GM12878 (cell line): Measurements from ENCODE around the gene GJA1. TPM values are rescaled to one million over a fixed set of nuclear protein-coding genes. Genes with fewer than 3 reads are reported as not detected.
A peak's percentile ranks its signal among the peaks of the same experiment; 100 is the strongest.

Experiments
- ATAC-seq: fragments of 200-7000 bp; cut with Tn5 transposase; 3 replicates; pipeline ENCODE4 v1.9.1; 2020; ENCODE audit warnings: mild to moderate bottlenecking, moderate library complexity
- BruUV-seq: library from RNA; stranded (reverse); fragments of 400-500 nt; replicated peaks from 2 replicates; lab custom pipeline; 2021; lab: Mats Ljungman, UMichigan
- CTCF ChIA-PET: fragments of 300-600 bp; sonication (Branson Sonifier 250); formaldehyde crosslinking; extraction: SDS; loops from one replicate; lab custom pipeline; 2021; ENCODE audit warnings: inconsistent platforms; lab: Yijun Ruan, JAX
- POLR2A ChIA-PET: fragments of 350-600 bp; formaldehyde crosslinking; extraction: SDS; loops from one replicate; lab custom pipeline; 2021; ENCODE audit warnings: inconsistent platforms; lab: Charles Lee
- RAD21 ChIA-PET: fragments of 300-600 bp; sonication (Branson Sonifier 250); formaldehyde crosslinking; loops from one replicate; lab custom pipeline; 2023; ENCODE audit warnings: antibody characterized with exemption; ENCODE audit not compliant: unreplicated experiment; lab: Charles Lee
- SMC1A ChIA-PET: fragments of 300-600 bp; sonication (Branson Sonifier 250); formaldehyde crosslinking; loops from one replicate; lab custom pipeline; 2023; ENCODE audit not compliant: unreplicated experiment, uncharacterized antibody; lab: Charles Lee
- DNase-seq: peaks from one replicate; pipeline ENCODE4 v3.0.0-alpha.2; 2011; ENCODE audit warnings: low read depth, low spot score
- FAIRE-seq: peaks from 3 replicates; lab custom pipeline; 2011; peaks lifted over from hg19 to GRCh38; lab: Jason Lieb, UNC
- H2AFZ ChIP-seq: 2 replicates; pipeline ENCODE4 v1.6.0; 2011; ENCODE audit warnings: low read depth, low read length, control low read depth; ENCODE audit not compliant: control insufficient read depth
- H3K27ac ChIP-seq: 2 replicates; pipeline ENCODE4 v1.5.1; 2011; ENCODE audit warnings: control low read depth; ENCODE audit not compliant: control insufficient read depth, insufficient read depth
- H3K27me3 ChIP-seq, 2 experiments: replicated peaks in 1 of 2; 2 replicates each; pipeline versions ENCODE4 v1.6.0 to v1.6.1; 2011; ENCODE audit warnings: low read length in 1 of 2; ENCODE audit not compliant: control insufficient read depth in 2 of 2, insufficient read depth in 2 of 2
- H3K36me3 ChIP-seq, 2 experiments: 2 replicates each; pipeline ENCODE4 v1.5.1; 2011; ENCODE audit warnings: low read length in 1 of 2; ENCODE audit not compliant: control insufficient read depth in 2 of 2, insufficient read depth in 2 of 2
- H3K4me1 ChIP-seq: 2 replicates; pipeline ENCODE4 v1.6.1; 2011; ENCODE audit warnings: mild to moderate bottlenecking, low read length, moderate library complexity, mixed read lengths; ENCODE audit not compliant: control insufficient read depth, insufficient read depth
- H3K4me2 ChIP-seq: 2 replicates; pipeline ENCODE4 v1.6.0; 2011; ENCODE audit warnings: control low read depth; ENCODE audit not compliant: control insufficient read depth, insufficient read depth
- H3K4me3 ChIP-seq: fragments of 200-600 bp; sonication (generic); 2 replicates; pipeline ENCODE4 v1.5.1; 2016
- H3K79me2 ChIP-seq: 2 replicates; pipeline ENCODE4 v1.6.0; 2011; ENCODE audit warnings: low read length; ENCODE audit not compliant: control insufficient read depth, insufficient read depth
- H3K9ac ChIP-seq: 2 replicates; pipeline ENCODE4 v1.8.0; 2011; ENCODE audit warnings: low read length, control low read depth, mixed read lengths; ENCODE audit not compliant: control insufficient read depth, insufficient read depth
- H3K9me3 ChIP-seq: replicated peaks from 3 replicates; pipeline ENCODE4 v1.5.1; 2011; ENCODE audit warnings: mild to moderate bottlenecking, low read length; ENCODE audit not compliant: control insufficient read depth, insufficient read depth
- H4K20me1 ChIP-seq: 2 replicates; pipeline ENCODE4 v1.6.0; 2011; ENCODE audit not compliant: control insufficient read depth, insufficient read depth
- BHLHE40 ChIP-seq, 2 experiments: fragments of 450-650 bp in 1 of 2; IDR thresholded peaks; 2 replicates each; pipeline ENCODE4 v1.6.1; 2011 to 2017; ENCODE audit warnings: low read depth in 2 of 2, borderline replicate concordance in 1 of 2, improper control_type of control experiment in 1 of 2, low read length in 1 of 2, mild to moderate bottlenecking in 1 of 2
- FOXK2 ChIP-seq: fragments of 450-650 bp; IDR thresholded peaks from 2 replicates; pipeline ENCODE4 v1.6.1; 2017; ENCODE audit warnings: mild to moderate bottlenecking, moderate library complexity
- GABPA ChIP-seq: IDR thresholded peaks from 2 replicates; pipeline ENCODE4 v1.6.1; 2014; ENCODE audit warnings: antibody characterized with exemption, low read depth, mild to moderate bottlenecking, inconsistent platforms
- JUNB ChIP-seq: IDR thresholded peaks from 2 replicates; pipeline ENCODE4 v1.6.1; 2016; ENCODE audit warnings: antibody characterized with exemption, mild to moderate bottlenecking
- MEF2B ChIP-seq: fragments of 450-650 bp; IDR thresholded peaks from 2 replicates; pipeline ENCODE4 v1.6.1; 2018; ENCODE audit warnings: mild to moderate bottlenecking, moderate library complexity; ENCODE audit not compliant: partially characterized antibody, poor library complexity, severe bottlenecking
- MTA2 ChIP-seq: fragments of 450-650 bp; IDR thresholded peaks from 2 replicates; pipeline ENCODE4 v1.6.1; 2016; ENCODE audit warnings: low read depth, mild to moderate bottlenecking, moderate library complexity
- MXI1 ChIP-seq: fragments of 150-350 bp; IDR thresholded peaks from 2 replicates; pipeline ENCODE4 v1.6.1; 2011; ENCODE audit warnings: low read depth, mild to moderate bottlenecking, inconsistent platforms, low read length, improper control_type of control experiment
- NBN ChIP-seq: fragments of 450-650 bp; IDR thresholded peaks from 2 replicates; pipeline ENCODE4 v1.6.1; 2016
- NFXL1 ChIP-seq: fragments of 450-650 bp; IDR thresholded peaks from 2 replicates; pipeline ENCODE4 v1.6.1; 2017; ENCODE audit warnings: antibody characterized with exemption, mild to moderate bottlenecking, borderline replicate concordance
- NFYB ChIP-seq: IDR thresholded peaks from 2 replicates; pipeline ENCODE4 v1.6.1; 2011; ENCODE audit warnings: low read depth, mild to moderate bottlenecking, low read length, improper control_type of control experiment, moderate library complexity; ENCODE audit not compliant: insufficient read depth
- NR2C1 ChIP-seq: fragments of 450-650 bp; IDR thresholded peaks from 2 replicates; pipeline ENCODE4 v1.6.1; 2017; ENCODE audit warnings: antibody characterized with exemption, mild to moderate bottlenecking, moderate library complexity
- RUNX3 ChIP-seq: IDR thresholded peaks from 2 replicates; pipeline ENCODE4 v1.6.1; 2012; ENCODE audit warnings: low read length, inconsistent platforms
- SIN3A ChIP-seq: IDR thresholded peaks from 2 replicates; pipeline ENCODE4 v1.6.1; 2012; ENCODE audit warnings: low read depth, low read length, improper control_type of control experiment
- SIX5 ChIP-seq: IDR thresholded peaks from 2 replicates; pipeline ENCODE4 v1.6.1; 2011; ENCODE audit warnings: mild to moderate bottlenecking, low read depth, low read length, moderate library complexity; ENCODE audit not compliant: severe bottlenecking
- SKIL ChIP-seq: fragments of 450-650 bp; IDR thresholded peaks from 2 replicates; pipeline ENCODE4 v1.6.1; 2017; ENCODE audit warnings: mild to moderate bottlenecking, low read depth, inconsistent platforms; ENCODE audit not compliant: poor library complexity, severe bottlenecking
- ZNF274 ChIP-seq: IDR thresholded peaks from one replicate; pipeline ENCODE4 v1.8.0; 2011; ENCODE audit not compliant: insufficient read length, insufficient read depth
- ZZZ3 ChIP-seq: IDR thresholded peaks from 2 replicates; pipeline ENCODE4 v1.6.1; 2011; ENCODE audit warnings: low read depth; ENCODE audit not compliant: control insufficient read depth, insufficient read length
- WGBS: methylation state at CpG from one replicate; pipeline ENCODE4 v1.1.6; 2016; ENCODE audit warnings: low lambda C conversion rate; ENCODE audit not compliant: insufficient replicate concordance, insufficient coverage; ENCODE audit errors: missing lambda C conversion rate; 5-methylcytosine and 5-hydroxymethylcytosine counted together
- in situ Hi-C: fragments of 300-500 bp; cut with MboI; formaldehyde crosslinking; loops from 9 replicates; pipeline ENCODE4 v1.14.3; 2018; ENCODE audit warnings: mixed read lengths
- intact Hi-C: fragments of 100-400 bp; cut with micrococcal nuclease; formaldehyde crosslinking; loops from one replicate; pipeline ENCODE4 v1.14.2; 2022; ENCODE audit not compliant: unreplicated experiment
- polyA plus RNA-seq, 11 experiments: library from polyadenylated mRNA; depleted of rRNA in 4 of 11; unstranded in 6 of 11; stranded (reverse) in 5 of 11; fragments of >200 nt; fragmentation: Nextera tagmentation in 4 of 11; fragmentation: Illumina TruSeq in 1 of 11; extraction: Ambion mirVana in 4 of 11; extraction: Trizol in 1 of 11; gene quantifications; 1 replicate in 1 of 11; 2 replicates in 10 of 11; pipeline versions ENCODE4 v1.2.1 to v1.2.3, GENCODE V29; 2011 to 2016; ENCODE audit warnings: inconsistent platforms in 2 of 11, missing spikeins in 2 of 11, low read depth in 1 of 11
- total RNA-seq, 4 experiments: library from RNA; depleted of rRNA in 3 of 4; stranded (reverse); fragments of >200 nt in 3 of 4; fragmentation: Illumina TruSeq in 1 of 4; extraction: Trizol in 1 of 4; gene quantifications; 2 replicates each; pipeline versions ENCODE4 v1.2.1 to v1.2.3, GENCODE V29; 2013 to 2021
- TF ChIP-seq, protein P1 (sequence below): IDR thresholded peaks from 2 replicates; pipeline ENCODE4 v1.6.1; 2012; ENCODE audit warnings: low read depth, low read length, improper control_type of control experiment
- TF ChIP-seq, protein P2 (sequence below): fragments of 450-650 bp; IDR thresholded peaks from 2 replicates; pipeline ENCODE4 v1.6.1; 2016; ENCODE audit warnings: mild to moderate bottlenecking, moderate library complexity, borderline replicate concordance

The GJA1 gene
- total and polyA plus RNA-seq, 10 of the 15 experiments (the other 5 are each of a cell fraction or from before 2014, with no cell fraction given) = 0.11 to 0.69 (median 0.11) TPM; not detected in 7

DNA sequence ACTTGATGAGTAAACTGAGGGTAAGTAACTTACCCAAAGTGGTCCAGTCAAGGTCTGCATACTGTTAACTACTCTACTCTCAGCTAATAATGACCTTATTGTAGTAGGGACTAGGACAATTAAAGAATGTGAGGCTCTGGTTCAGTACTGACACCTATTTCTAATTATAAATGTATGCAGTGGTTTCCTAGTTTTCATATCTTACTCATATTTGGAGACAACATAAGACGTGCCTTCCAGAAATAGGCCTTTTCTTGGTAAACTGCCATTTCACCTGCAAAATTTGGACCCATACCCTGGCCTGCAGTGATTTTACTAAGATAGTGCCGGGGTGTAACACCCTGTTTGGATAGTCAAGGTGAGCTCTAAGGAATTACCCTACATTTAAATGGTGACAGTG is 24.7 kb downstream of the GJA1 start:
- SMC1A ChIA-PET = no interaction called here
- DNase-seq (no peak), FAIRE-seq (no peak), ATAC-seq (no peak; the same call in 2 of the 3 replicates)
- 0 out of 2 replicates have a peak overlapping the region, but pooled peaks have one; percentile 25 for H3K4me2 ChIP-seq
- H2AFZ ChIP-seq = no peak overlapping the region
- intact Hi-C loops = no loop called here
- H4K20me1 ChIP-seq = no peaks in the 10 kb centered on the region
- POLR2A ChIA-PET = no interaction called here
- BruUV-seq = no TSS peak
- H3K4me1 ChIP-seq = no peaks in the 10 kb centered on the region
- RAD21 ChIA-PET = no interaction called here
- H3K9ac ChIP-seq = no peak overlapping the region
- H3K27me3 ChIP-seq = no peaks in the 10 kb centered on the region
- no peaks in the 10 kb centered on the region for H3K79me2 ChIP-seq
- H3K4me3 ChIP-seq = no peak overlapping the region
- in situ Hi-C loops = no loop called here
- no peak overlapping the region for H3K27ac ChIP-seq
- H3K9me3 ChIP-seq = no peaks in the 10 kb centered on the region
- WGBS = 0% methylated on average over 2 of the region's 2 CpGs
- CTCF ChIA-PET = interaction anchor here (1.1 kb wide), 1 partner anchor 47 kb away, joined by 3 read pairs; no protein-coding TSS in a partner anchor
- no peaks in the 10 kb centered on the region for H3K36me3 ChIP-seq
- TF ChIP-seq GABPA (no peak), NFYB (no peak), SIX5 (no peak), NFXL1 (no peak), SKIL (no peak), ZZZ3 (no peak), JUNB (peak; percentile 48), NR2C1 (no peak), MEF2B (peak; percentile 14), RUNX3 (peak; percentile 70), ZNF274 (no peak), NBN (no peak), SIN3A (no peak), FOXK2 (no peak), MTA2 (0 out of 2 replicates have a peak, but pooled peaks have one; percentile 20), BHLHE40 (IDR thresholded peaks at IDR 0.05; ENCODE audit: borderline replicate concordance in 1 of 2, low read depth in 2 of 2, low read length in 1 of 2) (no peak), MXI1 (no peak)
- TF ChIP-seq, protein P1, sequence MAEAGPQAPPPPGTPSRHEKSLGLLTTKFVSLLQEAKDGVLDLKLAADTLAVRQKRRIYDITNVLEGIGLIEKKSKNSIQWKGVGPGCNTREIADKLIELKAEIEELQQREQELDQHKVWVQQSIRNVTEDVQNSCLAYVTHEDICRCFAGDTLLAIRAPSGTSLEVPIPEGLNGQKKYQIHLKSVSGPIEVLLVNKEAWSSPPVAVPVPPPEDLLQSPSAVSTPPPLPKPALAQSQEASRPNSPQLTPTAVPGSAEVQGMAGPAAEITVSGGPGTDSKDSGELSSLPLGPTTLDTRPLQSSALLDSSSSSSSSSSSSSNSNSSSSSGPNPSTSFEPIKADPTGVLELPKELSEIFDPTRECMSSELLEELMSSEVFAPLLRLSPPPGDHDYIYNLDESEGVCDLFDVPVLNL = no peak
- TF ChIP-seq, protein P2, sequence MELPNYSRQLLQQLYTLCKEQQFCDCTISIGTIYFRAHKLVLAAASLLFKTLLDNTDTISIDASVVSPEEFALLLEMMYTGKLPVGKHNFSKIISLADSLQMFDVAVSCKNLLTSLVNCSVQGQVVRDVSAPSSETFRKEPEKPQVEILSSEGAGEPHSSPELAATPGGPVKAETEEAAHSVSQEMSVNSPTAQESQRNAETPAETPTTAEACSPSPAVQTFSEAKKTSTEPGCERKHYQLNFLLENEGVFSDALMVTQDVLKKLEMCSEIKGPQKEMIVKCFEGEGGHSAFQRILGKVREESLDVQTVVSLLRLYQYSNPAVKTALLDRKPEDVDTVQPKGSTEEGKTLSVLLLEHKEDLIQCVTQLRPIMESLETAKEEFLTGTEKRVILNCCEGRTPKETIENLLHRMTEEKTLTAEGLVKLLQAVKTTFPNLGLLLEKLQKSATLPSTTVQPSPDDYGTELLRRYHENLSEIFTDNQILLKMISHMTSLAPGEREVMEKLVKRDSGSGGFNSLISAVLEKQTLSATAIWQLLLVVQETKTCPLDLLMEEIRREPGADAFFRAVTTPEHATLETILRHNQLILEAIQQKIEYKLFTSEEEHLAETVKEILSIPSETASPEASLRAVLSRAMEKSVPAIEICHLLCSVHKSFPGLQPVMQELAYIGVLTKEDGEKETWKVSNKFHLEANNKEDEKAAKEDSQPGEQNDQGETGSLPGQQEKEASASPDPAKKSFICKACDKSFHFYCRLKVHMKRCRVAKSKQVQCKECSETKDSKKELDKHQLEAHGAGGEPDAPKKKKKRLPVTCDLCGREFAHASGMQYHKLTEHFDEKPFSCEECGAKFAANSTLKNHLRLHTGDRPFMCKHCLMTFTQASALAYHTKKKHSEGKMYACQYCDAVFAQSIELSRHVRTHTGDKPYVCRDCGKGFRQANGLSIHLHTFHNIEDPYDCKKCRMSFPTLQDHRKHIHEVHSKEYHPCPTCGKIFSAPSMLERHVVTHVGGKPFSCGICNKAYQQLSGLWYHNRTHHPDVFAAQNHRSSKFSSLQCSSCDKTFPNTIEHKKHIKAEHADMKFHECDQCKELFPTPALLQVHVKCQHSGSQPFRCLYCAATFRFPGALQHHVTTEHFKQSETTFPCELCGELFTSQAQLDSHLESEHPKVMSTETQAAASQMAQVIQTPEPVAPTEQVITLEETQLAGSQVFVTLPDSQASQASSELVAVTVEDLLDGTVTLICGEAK = no peak
